Measurements from ENCODE around the gene KDM7A. TPM values are rescaled to one million over a fixed set of nuclear protein-coding genes. Genes with fewer than 3 reads are reported as not detected.

KDM7A gene
- polyA plus RNA-seq, 1 donor from 2014 or later, result 8.2 TPM

- Histone ChIP-seq H3K79me2 (replicated peaks; ENCODE audit: insufficient read depth, low read length) (no peaks in the 10 kb centered on the region), H3K9me2 (ENCODE audit: insufficient read depth, low read length) (no peaks in the 10 kb centered on the region), H3K27me3 (ENCODE audit: insufficient read depth, low read depth, low read length) (peaks cover 45% of the 10 kb centered on the region), H3K4me3 (ENCODE audit: low read length) (no peak overlapping the region), H4K20me1 (ENCODE audit: insufficient read depth) (no peaks in the 10 kb centered on the region), H3K36me3 (ENCODE audit: insufficient read depth, low read length) (no peaks in the 10 kb centered on the region), H3K4me2 (ENCODE audit: low read length) (no peak overlapping the region), H3K9ac (ENCODE audit: low read length) (no peak overlapping the region), H3F3A (ENCODE audit: insufficient read depth, low read length, poor library complexity, severe bottlenecking) (no peaks in the 10 kb centered on the region), H2AFZ (ENCODE audit: low read depth, low read length) (no peak overlapping the region), H3K9me3 (ENCODE audit: low read length) (peaks cover 4% of the 10 kb centered on the region), H3K27ac (ENCODE audit: low read length) (no peak overlapping the region)
- no peak for TF ChIP-seq SMC3 (conservative IDR thresholded peaks at IDR 0.05; ENCODE audit: poor library complexity)
- no peak for TF ChIP-seq TAF1 (IDR thresholded peaks at IDR 0.05; ENCODE audit: low read depth)
- no peak for TF ChIP-seq RAD21 (conservative IDR thresholded peaks at IDR 0.05)
- no peak for TF ChIP-seq POLR2AphosphoS5 (IDR thresholded peaks at IDR 0.05)
- no peak for TF ChIP-seq CTCF (IDR thresholded peaks at IDR 0.05; ENCODE audit: poor library complexity, severe bottlenecking)
- TF ChIP-seq EZH2 (IDR thresholded peaks at IDR 0.05; ENCODE audit: borderline replicate concordance, insufficient read depth, low read length, poor library complexity, severe bottlenecking), result no peak
- no peak for TF ChIP-seq MXI1 (conservative IDR thresholded peaks at IDR 0.05; ENCODE audit: poor library complexity, severe bottlenecking)
- TF ChIP-seq EP300 (conservative IDR thresholded peaks at IDR 0.05; ENCODE audit: poor library complexity, severe bottlenecking), result no peak
- no peak for TF ChIP-seq REST (IDR thresholded peaks at IDR 0.05; ENCODE audit: borderline replicate concordance)
Measured at GRCh38 chr7:140061607-140061930, 115.2 kb downstream of the KDM7A start.

DNA sequence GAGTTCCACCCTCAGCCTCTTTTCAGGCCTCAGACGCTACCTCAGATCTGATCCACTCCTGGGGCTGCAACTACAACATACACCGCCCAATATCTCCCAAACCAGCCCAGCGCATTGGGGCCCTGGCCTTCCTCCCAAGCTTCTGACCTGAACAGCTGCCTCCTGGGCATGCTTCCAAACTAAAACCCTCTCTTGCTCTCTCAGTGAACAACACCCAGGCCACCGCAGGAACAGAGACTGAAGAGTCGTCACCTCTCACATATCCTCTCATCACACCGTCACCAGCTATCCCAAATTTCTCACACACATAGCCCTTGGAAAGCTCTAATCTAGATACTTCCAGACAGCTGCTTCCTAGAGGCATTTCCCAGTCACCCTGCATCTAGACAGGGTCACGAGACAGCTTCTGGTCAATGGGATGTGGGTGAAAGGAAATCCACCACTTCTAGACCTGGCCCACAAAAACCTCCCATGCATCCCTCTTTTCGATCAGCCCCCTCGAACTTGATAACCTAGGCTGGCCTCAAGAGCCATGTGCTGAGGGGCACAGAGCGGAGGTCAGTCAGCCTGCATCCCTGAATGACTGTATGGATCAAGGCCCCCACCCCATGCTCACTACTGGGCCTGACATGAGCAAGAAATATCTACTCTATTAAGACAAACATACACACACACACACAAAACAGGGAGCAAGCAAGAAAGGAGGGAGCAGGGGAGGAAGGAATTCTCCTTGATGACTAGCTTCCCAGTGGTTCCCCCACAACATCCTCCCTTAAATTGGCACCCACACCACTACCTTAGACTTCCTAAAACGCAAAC, 115.8 kb downstream of the KDM7A start:
- Histone ChIP-seq H3F3A (ENCODE audit: insufficient read depth, low read length, poor library complexity, severe bottlenecking) (no peaks in the 10 kb centered on the region), H4K20me1 (ENCODE audit: insufficient read depth) (no peaks in the 10 kb centered on the region), H3K9me3 (ENCODE audit: low read length) (peaks cover 4% of the 10 kb centered on the region), H3K36me3 (ENCODE audit: insufficient read depth, low read length) (no peaks in the 10 kb centered on the region), H3K27ac (ENCODE audit: low read length) (no peak overlapping the region), H3K79me2 (replicated peaks; ENCODE audit: insufficient read depth, low read length) (no peaks in the 10 kb centered on the region), H3K4me2 (ENCODE audit: low read length) (no peak overlapping the region), H2AFZ (ENCODE audit: low read depth, low read length) (no peak overlapping the region), H3K27me3 (ENCODE audit: insufficient read depth, low read depth, low read length) (peaks cover 45% of the 10 kb centered on the region), H3K4me3 (ENCODE audit: low read length) (no peak overlapping the region), H3K9me2 (ENCODE audit: insufficient read depth, low read length) (no peaks in the 10 kb centered on the region), H3K9ac (ENCODE audit: low read length) (no peak overlapping the region)
- no peak for TF ChIP-seq RAD21 (conservative IDR thresholded peaks at IDR 0.05)
- no peak for TF ChIP-seq CTCF (IDR thresholded peaks at IDR 0.05; ENCODE audit: poor library complexity, severe bottlenecking)

Data from neural cell (in vitro differentiated cells).